ENCODE results near the gene SPATA31C2.
"Not testable (repeated sequence)": the region's sequence is repeated elsewhere in the genome, so short reads cannot be mapped to it uniquely, and the experiment has no call there.

SPATA31C2 gene

DNA sequence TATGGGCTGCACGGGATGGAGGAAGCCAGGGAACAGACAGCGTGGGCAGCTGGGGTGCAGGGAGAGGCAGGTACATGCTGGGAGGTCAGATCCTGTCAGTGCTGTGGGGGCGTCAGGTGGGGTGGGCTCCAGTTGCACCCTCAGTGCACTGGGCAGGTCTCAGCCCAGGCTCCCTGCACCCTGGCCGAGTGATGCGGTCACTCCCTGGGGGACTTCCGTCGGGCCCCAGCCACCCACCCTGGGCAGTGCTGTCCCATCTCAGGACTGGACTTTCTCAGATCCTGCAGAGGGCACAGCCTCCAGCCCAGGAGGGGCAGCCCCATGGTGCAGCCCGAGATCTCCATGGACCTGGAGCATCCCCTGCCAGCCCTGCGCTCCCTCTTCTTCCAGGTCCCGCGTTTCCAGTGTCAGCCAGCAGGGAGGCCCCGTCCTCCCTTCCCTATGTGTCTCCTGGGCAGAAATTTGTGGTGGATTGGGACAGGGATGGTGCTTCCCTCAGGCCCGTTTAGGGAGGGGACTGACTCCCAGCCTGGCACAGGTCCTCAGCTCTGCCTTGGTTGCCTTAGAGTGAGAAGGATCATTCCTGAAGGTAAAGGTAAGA is 10.5 kb downstream of the SPATA31C2 start:
- DNase-seq (ENCODE audit: insufficient read length, low spot score); FAIRE-seq: not testable (repeated sequence)

DNA sequence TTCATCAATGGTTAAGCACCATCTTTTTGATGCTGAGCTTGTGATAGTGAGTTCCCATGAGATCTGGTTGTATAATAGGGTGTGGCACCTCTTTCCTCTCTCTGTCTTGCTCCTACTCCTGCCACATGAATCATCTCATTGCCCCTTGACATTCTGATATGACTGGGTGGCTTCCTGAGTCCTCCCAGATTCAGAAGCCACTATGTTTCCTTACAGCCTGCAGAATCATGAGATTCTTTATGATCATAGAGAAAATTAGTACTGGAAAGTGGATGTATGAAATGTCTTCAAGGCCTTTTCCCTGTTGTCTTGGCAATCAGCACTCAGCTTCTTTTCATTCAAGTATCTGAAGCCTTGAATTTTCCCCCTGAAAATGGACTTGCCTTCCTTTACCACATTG is 14.9 kb downstream of the SPATA31C2 start:
- not testable (repeated sequence) for DNase-seq (ENCODE audit: insufficient read length, low spot score); FAIRE-seq

DNA sequence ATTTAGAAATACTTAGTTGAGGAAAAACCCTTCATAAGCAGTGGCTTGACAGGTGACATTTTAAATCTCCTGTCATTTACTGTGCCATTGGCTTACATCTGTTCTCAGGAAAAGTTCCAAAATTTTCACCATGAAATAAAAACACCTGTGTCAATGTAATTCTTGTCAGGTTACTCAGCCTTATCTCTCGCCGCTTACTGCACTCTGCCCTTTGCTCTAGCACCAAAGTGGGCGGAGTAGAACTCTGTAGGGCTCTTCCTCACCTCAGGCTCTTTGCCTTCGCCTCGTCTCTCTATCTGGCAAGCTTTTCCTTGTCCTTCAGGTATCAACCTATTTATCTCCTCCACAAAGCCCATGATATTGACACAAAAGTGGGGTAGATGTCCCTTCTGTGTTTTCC is 20.2 kb downstream of the SPATA31C2 start:
- not testable (repeated sequence) for FAIRE-seq

GRCh38 chr9:88114968-88115612 is 23.2 kb downstream of the SPATA31C2 start:
- DNase-seq (ENCODE audit: insufficient read length, low spot score); FAIRE-seq: not testable (repeated sequence)

More for the DNA sequence above, 20.2 kb downstream of the SPATA31C2 start:
- DNase-seq (ENCODE audit: insufficient read length, low spot score), result not testable (repeated sequence)

DNA sequence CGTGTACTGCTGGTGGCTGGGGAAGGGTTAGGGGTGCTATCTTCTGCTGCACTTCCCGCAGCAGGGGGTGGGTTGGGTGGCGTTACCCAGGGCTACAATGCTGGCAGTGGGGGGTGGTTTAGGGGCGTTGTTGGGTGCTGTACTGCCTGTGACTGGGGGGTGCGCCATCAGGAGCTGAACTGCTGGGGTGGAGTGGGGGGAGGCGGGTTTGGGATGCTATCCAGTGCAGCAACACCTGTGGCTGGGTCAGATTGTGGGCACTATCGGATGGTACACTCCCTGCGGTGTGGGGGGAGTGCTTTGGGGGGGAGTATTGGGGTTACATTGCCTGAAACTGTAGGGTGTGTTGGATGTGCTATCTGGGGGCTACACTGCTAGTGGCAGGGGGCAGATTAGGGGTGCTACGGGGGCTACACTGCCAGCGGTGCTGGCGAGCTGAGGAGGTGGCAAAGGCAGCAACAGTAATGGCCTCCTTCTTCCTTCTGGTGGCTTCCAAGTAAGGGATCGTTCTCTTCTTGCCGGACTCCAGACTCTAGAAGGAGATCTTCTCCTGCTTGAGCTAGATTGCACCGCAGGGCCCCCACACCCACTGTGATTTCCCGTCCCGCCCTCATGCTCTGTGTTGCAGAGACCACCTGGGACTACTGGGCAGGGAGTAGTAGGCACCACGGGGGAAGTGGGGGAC is 23.9 kb downstream of the SPATA31C2 start:
- DNase-seq (ENCODE audit: insufficient read length, low spot score); FAIRE-seq: not testable (repeated sequence)

DNA sequence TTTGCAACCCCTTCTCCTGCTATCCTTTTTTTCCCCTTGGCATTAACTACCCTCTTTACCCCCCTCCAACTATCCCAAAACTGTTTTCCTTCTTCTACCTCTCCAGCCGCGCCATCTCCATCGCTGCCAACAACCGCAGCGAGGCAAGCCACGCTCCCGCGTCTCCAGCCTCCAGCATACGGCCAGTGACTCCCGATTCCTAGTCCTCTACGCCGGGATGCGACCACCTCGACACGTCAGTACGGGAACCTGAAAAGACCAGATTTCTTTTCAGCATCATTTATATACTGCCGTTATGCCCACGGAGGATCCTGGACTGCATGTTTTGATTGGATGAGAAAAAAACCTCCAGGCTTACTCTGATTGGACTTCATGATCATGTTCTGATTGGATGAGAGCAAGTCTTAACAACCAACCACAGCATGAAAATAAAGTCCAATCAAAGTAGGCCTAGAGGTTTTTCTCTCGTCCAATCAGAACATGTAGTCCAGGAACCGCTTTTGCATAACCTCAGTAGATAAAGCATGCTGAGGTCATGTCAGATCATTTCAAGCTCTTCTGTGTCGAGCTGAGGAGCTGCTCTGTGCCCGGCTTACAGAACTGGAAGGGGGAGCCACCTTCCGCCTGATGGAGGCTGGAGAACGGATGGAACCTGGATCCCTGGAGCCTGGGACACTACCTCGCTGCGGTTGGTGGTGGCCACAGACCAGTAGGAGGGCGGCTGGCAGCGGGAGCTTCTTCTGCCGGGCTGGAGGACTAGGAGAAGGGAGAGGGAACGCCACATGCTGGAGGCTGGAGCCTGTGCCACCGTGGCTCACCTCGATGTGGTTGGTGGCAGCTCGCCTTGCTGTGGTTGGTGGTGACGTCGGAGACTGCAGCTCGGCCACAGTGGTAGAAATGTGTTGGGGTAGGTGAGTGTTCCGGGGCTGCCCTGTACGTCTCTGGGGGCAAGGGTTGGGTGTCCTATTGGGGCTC is 24.8 kb downstream of the SPATA31C2 start:
- peak; percentile 76 for FAIRE-seq
- DNase-seq (ENCODE audit: insufficient read length, low spot score), result not testable (repeated sequence)

DNA sequence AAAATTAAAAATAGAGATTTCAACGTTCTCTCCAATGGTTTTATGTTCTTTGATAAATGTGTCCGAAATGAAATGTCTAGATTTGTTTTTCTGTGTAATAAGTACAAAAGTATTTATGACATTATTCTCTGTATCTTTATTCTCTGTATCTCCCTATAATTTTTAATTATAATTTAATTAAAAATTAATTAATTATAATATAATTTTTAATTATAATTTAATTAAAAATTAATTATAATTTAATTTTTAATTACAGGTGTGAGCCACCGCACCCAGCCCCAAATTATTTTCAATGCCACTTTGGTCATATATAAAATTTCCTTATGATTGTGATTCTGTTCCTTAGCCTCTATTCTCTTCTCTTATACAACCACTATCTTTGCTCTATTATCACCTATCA is 28.2 kb downstream of the SPATA31C2 start:
- FAIRE-seq (no peak), DNase-seq (ENCODE audit: insufficient read length, low spot score) (no peak)

GRCh38 chr9:88108779-88109178 is 29.5 kb downstream of the SPATA31C2 start:
- DNase-seq (ENCODE audit: insufficient read length, low spot score) (no peak), FAIRE-seq (no peak)

GRCh38 chr9:88106492-88106891 is 31.8 kb downstream of the SPATA31C2 start:
- DNase-seq (ENCODE audit: insufficient read length, low spot score) (peak; percentile 10), FAIRE-seq (no peak)

DNA sequence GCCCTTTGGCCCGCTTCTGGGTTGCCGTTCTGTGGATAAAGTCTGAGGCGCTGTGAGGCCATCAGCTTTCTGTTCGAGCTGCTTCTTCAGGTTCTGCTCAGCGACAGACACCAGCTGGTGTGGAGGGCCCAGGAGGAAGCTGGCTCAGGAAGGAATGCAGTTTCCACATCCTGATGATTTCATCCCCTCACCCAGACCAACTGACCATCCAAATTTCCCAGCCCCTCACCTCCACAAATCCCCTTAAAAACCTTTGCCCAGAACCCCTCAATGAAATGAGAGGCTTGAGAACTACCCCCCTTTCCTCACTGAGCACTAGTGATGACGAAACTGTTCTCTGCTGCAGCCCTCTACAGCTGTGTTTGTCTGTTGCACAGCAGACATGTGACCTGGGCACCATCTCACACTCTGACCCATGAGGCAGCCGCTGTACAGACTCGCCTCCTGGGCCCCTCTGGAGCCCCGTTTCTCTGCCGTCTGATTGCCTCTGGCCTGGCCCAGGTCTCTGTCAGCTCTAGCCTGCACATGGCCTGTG is 45.4 kb downstream of the SPATA31C2 start:
- FAIRE-seq, result no peak
- no peak for DNase-seq (ENCODE audit: insufficient read length, low spot score)

DNA sequence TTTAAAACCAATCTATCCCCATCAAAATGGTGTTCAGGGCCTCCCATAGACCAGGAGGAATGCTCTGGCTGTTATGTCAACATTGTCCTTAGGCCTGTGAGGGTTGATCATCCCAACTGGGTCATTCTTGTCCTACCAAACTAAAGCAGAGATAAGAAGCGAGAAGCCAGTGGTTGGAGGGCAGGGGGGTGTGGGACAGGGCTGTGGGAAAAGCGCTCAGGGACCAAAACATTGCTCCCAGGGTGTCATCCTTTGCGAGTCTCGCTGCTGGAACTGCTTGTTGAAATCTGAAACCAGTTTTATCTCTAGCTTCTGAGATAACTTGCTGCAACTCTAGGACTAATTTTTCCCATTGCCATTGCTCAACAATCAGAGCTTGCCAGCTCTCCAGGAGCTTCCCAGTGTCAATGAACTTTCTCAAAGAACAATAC is 48.1 kb downstream of the SPATA31C2 start:
- no peak for DNase-seq (ENCODE audit: insufficient read length, low spot score)
- no peak for FAIRE-seq

DNA sequence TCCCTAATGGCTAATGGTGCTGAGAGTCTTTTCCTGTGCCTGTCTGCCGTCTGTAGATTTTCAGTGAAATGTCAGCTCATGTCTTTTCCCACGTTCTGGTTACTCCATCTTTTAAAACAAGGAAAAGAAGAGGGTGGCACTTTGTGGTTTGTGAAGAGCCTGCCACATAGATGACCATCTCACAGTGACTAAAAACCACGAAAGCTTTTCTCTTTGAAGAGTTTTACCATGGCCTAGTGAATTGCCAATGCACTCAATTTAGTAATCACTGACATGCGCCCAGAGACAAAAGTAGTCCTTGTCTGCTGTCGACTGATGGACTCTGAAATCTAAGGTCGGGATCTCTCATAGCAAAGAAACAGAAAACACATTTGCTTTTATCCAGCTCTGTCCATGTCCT is 50.4 kb downstream of the SPATA31C2 start:
- FAIRE-seq (no peak), DNase-seq (ENCODE audit: insufficient read length, low spot score) (no peak)

- no peak for DNase-seq (ENCODE audit: insufficient read length, low spot score)
These were observed 52.8 kb downstream of the SPATA31C2 start for GRCh38 chr9:88085476-88085875.

DNA sequence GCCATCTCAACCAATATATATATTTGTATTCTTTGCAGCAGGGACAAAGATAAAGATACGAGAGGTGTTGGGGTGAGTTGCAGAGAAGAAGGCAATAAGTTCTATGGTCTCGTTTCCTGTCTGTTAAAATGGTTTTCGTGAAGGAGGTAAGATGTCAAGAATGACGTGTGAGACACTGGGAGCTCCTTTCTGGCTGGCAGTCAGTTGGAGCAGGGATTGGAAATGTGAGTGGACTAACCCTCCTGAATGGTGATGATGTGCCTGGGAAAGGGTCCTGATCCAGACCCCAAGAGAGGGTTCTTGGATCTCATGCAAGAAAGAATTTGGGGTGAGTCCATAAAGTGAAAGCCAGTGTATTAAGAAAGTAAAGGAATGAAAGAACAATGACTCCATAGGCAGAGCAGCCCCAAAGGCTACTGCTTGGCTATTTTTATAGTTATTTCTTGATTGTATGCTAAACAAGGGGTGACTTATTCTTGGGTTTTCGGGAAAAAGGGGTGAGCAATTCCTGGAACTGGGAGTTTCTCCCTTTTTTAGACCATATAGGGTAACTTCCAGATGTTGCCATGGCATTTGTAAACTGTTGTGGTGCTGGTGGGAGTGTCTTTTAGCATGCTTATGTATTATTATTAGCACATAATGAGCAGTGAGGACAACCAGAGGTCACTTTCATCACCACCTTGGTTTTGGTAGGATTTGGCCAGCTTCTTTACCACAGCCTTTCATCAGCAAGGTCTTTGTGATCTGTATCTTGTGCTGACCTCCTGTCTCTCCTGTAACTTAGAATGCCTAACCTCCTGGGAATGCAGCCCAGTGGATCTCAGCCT is 53.7 kb downstream of the SPATA31C2 start:
- FAIRE-seq, result no peak

More at GRCh38 chr9:88085476-88085875, 52.8 kb downstream of the SPATA31C2 start:
- no peak for FAIRE-seq

More for the DNA sequence above, 53.7 kb downstream of the SPATA31C2 start:
- no peak for DNase-seq (ENCODE audit: insufficient read length, low spot score)
